ENCODE data around the gene AICDA.
"Not testable (repeated sequence)": the region's sequence is repeated elsewhere in the genome, so short reads cannot be mapped to it uniquely, and the experiment has no call there.

Gene AICDA

GRCh38 chr12:8637244-8637643 lies 24.6 kb upstream of the AICDA start:
- Histone ChIP-seq H4K20me1 (ENCODE audit: insufficient read depth, low read length, poor library complexity, severe bottlenecking) (no peaks in the 10 kb centered on the region), H2AFZ (ENCODE audit: low read length) (no peak overlapping the region), H3F3A (ENCODE audit: low read depth) (no peaks in the 10 kb centered on the region), H3K27me3 (ENCODE audit: insufficient read depth, low read length, poor library complexity, severe bottlenecking) (no peaks in the 10 kb centered on the region), H3K9me2 (replicated peaks; ENCODE audit: low read depth, low read length) (no peaks in the 10 kb centered on the region), H3K4me3 (ENCODE audit: low read length, poor library complexity, severe bottlenecking) (no peak overlapping the region), H3K9me3 (ENCODE audit: insufficient read depth, low read depth, low read length) (no peaks in the 10 kb centered on the region), H3K4me1 (ENCODE audit: insufficient read depth, low read length, poor library complexity, severe bottlenecking) (no peaks in the 10 kb centered on the region), H3K36me3 (ENCODE audit: insufficient read depth, low read length) (no peaks in the 10 kb centered on the region), H3K79me2 (ENCODE audit: insufficient read depth, low read length) (no peaks in the 10 kb centered on the region), H3K4me2 (ENCODE audit: low read depth, low read length, poor library complexity, severe bottlenecking) (no peak overlapping the region), H3K9ac (ENCODE audit: low read depth, low read length, poor library complexity, severe bottlenecking) (no peak overlapping the region)
- TF ChIP-seq CTCF (conservative IDR thresholded peaks at IDR 0.05; ENCODE audit: low read length) = no peak
- TF ChIP-seq EZH2phosphoT487 (IDR thresholded peaks at IDR 0.05; ENCODE audit: borderline replicate concordance) = no peak

GRCh38 chr12:8636581-8636980 lies 23.9 kb upstream of the AICDA start:
- H3K4me2 ChIP-seq (ENCODE audit: low read depth, low read length, poor library complexity, severe bottlenecking) = no peak overlapping the region
- no peak overlapping the region for H2AFZ ChIP-seq (ENCODE audit: low read length)
- TF ChIP-seq EZH2phosphoT487 (IDR thresholded peaks at IDR 0.05; ENCODE audit: borderline replicate concordance) (no peak), CTCF (conservative IDR thresholded peaks at IDR 0.05; ENCODE audit: low read length) (no peak)
- no peaks in the 10 kb centered on the region for H3K27me3 ChIP-seq (ENCODE audit: insufficient read depth, low read length, poor library complexity, severe bottlenecking)
- no peaks in the 10 kb centered on the region for H3K79me2 ChIP-seq (ENCODE audit: insufficient read depth, low read length)
- H3K9ac ChIP-seq (ENCODE audit: low read depth, low read length, poor library complexity, severe bottlenecking) = no peak overlapping the region
- H3F3A ChIP-seq (ENCODE audit: low read depth) = no peaks in the 10 kb centered on the region
- no peak overlapping the region for H3K4me3 ChIP-seq (ENCODE audit: low read length, poor library complexity, severe bottlenecking)
- H3K36me3 ChIP-seq (ENCODE audit: insufficient read depth, low read length) = no peaks in the 10 kb centered on the region
- H3K9me2 ChIP-seq (replicated peaks; ENCODE audit: low read depth, low read length) = no peaks in the 10 kb centered on the region
- H4K20me1 ChIP-seq (ENCODE audit: insufficient read depth, low read length, poor library complexity, severe bottlenecking) = no peaks in the 10 kb centered on the region
- H3K4me1 ChIP-seq (ENCODE audit: insufficient read depth, low read length, poor library complexity, severe bottlenecking) = no peaks in the 10 kb centered on the region
- no peaks in the 10 kb centered on the region for H3K9me3 ChIP-seq (ENCODE audit: insufficient read depth, low read depth, low read length)

DNA sequence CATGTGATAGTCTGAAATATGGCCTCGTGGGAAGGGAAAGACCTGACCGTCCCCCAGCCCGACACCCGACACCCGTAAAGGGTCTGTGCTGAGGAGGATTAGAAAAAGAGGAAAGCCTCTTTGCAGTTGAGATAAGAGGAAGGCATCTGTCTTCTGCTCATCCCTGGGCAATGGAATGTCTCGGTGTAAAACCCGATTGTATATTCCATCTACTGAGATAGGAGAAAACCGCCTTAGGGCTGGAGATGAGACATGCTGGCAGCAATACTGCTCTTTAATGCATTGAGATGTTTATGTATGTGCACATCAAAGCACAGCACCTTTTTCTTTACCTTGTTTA lies 23.3 kb upstream of the AICDA start:
- not testable (repeated sequence) for H3K27me3 ChIP-seq (ENCODE audit: insufficient read depth, low read length, poor library complexity, severe bottlenecking); H3K4me1 ChIP-seq (ENCODE audit: insufficient read depth, low read length, poor library complexity, severe bottlenecking); H3K9ac ChIP-seq (ENCODE audit: low read depth, low read length, poor library complexity, severe bottlenecking); H3K9me2 ChIP-seq (replicated peaks; ENCODE audit: low read depth, low read length); H3K4me2 ChIP-seq (ENCODE audit: low read depth, low read length, poor library complexity, severe bottlenecking); H3K4me3 ChIP-seq (ENCODE audit: low read length, poor library complexity, severe bottlenecking); H4K20me1 ChIP-seq (ENCODE audit: insufficient read depth, low read length, poor library complexity, severe bottlenecking); H3K9me3 ChIP-seq (ENCODE audit: insufficient read depth, low read depth, low read length); H3K79me2 ChIP-seq (ENCODE audit: insufficient read depth, low read length); H3K36me3 ChIP-seq (ENCODE audit: insufficient read depth, low read length); H2AFZ ChIP-seq (ENCODE audit: low read length); H3F3A ChIP-seq (ENCODE audit: low read depth)

DNA sequence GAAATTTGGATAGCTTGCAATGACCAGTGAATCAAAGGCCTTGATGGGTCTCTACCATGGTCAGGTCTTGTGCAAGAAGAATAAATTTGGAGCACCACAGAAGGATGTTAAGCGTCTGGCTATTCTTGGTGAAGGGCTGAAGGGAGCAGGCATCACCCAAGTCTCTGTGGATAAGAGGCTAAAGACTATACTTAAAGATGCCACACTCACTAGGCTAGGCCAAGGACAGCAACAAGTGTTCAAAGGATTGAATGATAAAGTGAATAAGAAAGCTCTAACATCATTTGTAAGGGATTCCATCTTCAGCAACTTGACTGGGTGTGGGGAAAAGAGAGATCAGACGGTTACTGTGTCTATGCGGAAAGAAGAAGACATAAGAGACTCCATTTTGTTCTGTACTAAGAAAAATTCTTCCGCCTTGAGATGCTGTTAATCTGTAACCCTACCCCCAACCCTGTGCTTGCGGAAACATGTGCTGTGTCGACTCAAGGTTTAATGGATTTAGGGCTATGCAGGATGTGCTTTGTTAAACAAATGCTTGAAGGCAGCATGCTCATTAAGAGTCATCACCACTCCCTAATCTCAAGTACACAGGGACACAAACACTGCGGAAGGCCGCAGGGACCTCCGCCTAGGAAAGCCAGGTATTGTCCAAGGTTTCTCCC lies 22.8 kb upstream of the AICDA start:
- H2AFZ ChIP-seq (ENCODE audit: low read length); H3K9me3 ChIP-seq (ENCODE audit: insufficient read depth, low read depth, low read length); H3F3A ChIP-seq (ENCODE audit: low read depth); H3K9ac ChIP-seq (ENCODE audit: low read depth, low read length, poor library complexity, severe bottlenecking); H3K4me2 ChIP-seq (ENCODE audit: low read depth, low read length, poor library complexity, severe bottlenecking); H3K27me3 ChIP-seq (ENCODE audit: insufficient read depth, low read length, poor library complexity, severe bottlenecking); H3K36me3 ChIP-seq (ENCODE audit: insufficient read depth, low read length); H3K9me2 ChIP-seq (replicated peaks; ENCODE audit: low read depth, low read length); H4K20me1 ChIP-seq (ENCODE audit: insufficient read depth, low read length, poor library complexity, severe bottlenecking); H3K4me3 ChIP-seq (ENCODE audit: low read length, poor library complexity, severe bottlenecking); H3K4me1 ChIP-seq (ENCODE audit: insufficient read depth, low read length, poor library complexity, severe bottlenecking); H3K79me2 ChIP-seq (ENCODE audit: insufficient read depth, low read length): not testable (repeated sequence)
